HCT116 (cell line): ENCODE measurements around the gene DEPDC5. TPM values are rescaled to one million over a fixed set of nuclear protein-coding genes. Genes with fewer than 3 reads are reported as not detected.

ENCODE experiments used
- ATAC-seq: fragments of 200-7000 bp; cut with Tn5 transposase; 2 replicates; pipeline ENCODE4 v1.9.1; 2020; ENCODE audit warnings: mild to moderate bottlenecking, moderate library complexity
- BruUV-seq: library from RNA; stranded (reverse); fragments of 400-500 nt; replicated peaks from 2 replicates; lab custom pipeline; 2021; lab: Mats Ljungman, UMichigan
- CTCF ChIA-PET: fragments of 300-600 bp; sonication (Branson Sonifier 250); formaldehyde crosslinking; loops from one replicate; lab custom pipeline; 2021; ENCODE audit warnings: antibody characterized with exemption; lab: Charles Lee
- POLR2A ChIA-PET: fragments of 300-600, 350-600 bp; sonication (Branson Sonifier 250); formaldehyde crosslinking; loops from one replicate; lab custom pipeline; 2021; ENCODE audit warnings: antibody characterized with exemption; lab: Charles Lee
- RAD21 ChIA-PET, 2 experiments: fragments of 300-600 bp; sonication (Branson Sonifier 250); formaldehyde crosslinking; loops; one replicate each; lab custom pipeline; 2023; ENCODE audit warnings: low total read pairs in 2 of 2; ENCODE audit not compliant: uncharacterized antibody in 2 of 2, unreplicated experiment in 2 of 2, low non-redundant PET in 1 of 2; lab: Charles Lee
- DNase-seq: peaks from one replicate; pipeline ENCODE4 v3.0.0-alpha.2; 2010; ENCODE audit warnings: low read depth, low spot score
- H2AFZ ChIP-seq: fragments of 200-600 bp; shearing (Covaris generic), sonication (generic); 2 replicates; pipeline ENCODE4 v1.6.1; 2017; ENCODE audit warnings: low read depth, mixed run types, mixed read lengths, antibody characterized with exemption, low read length; ENCODE audit not compliant: poor library complexity, severe bottlenecking
- H3K27ac ChIP-seq: 2 replicates; pipeline ENCODE4 v1.5.1; 2012; ENCODE audit warnings: low read depth, low read length
- H3K27me3 ChIP-seq: fragments of 200-600 bp; sonication (generic); 2 replicates; pipeline ENCODE4 v1.6.1; 2016; ENCODE audit warnings: mixed run types, low read length, mixed read lengths; ENCODE audit not compliant: insufficient read depth
- H3K36me3 ChIP-seq, 2 experiments: fragments of 200-500 bp in 1 of 2; fragments of 200-600 bp in 1 of 2; sonication (Bioruptor generic) in 1 of 2; sonication (generic) in 1 of 2; 2 replicates each; pipeline versions ENCODE4 v1.5.1 to v1.6.1; 2014 to 2016; ENCODE audit warnings: low read length in 2 of 2, inconsistent platforms in 1 of 2, mixed read lengths in 1 of 2, mixed run types in 1 of 2; ENCODE audit not compliant: insufficient read depth in 2 of 2, control insufficient read depth in 1 of 2
- H3K4me1 ChIP-seq, 2 experiments: fragments of 200-600 bp in 1 of 2; sonication (generic) in 1 of 2; 2 replicates each; pipeline versions ENCODE4 v1.5.1 to v1.6.1; 2012 to 2017; ENCODE audit warnings: low read length in 2 of 2, inconsistent platforms in 1 of 2, mild to moderate bottlenecking in 1 of 2, mixed read lengths in 1 of 2, mixed run types in 1 of 2, moderate library complexity in 1 of 2; ENCODE audit not compliant: insufficient read depth in 2 of 2, control insufficient read depth in 1 of 2
- H3K4me2 ChIP-seq: fragments of 200-600 bp; sonication (generic); 2 replicates; pipeline ENCODE4 v1.6.1; 2017; ENCODE audit warnings: mixed run types, low read length, mixed read lengths
- H3K4me3 ChIP-seq, 2 experiments: fragments of 200-600 bp in 1 of 2; sonication (generic) in 1 of 2; replicated peaks in 1 of 2; 2 replicates each; pipeline ENCODE4 v1.5.1; 2011 to 2016; ENCODE audit warnings: low read length in 2 of 2, control low read depth in 1 of 2, low read depth in 1 of 2, mild to moderate bottlenecking in 1 of 2, mixed read lengths in 1 of 2, mixed run types in 1 of 2
- H3K79me2 ChIP-seq: fragments of 200-600 bp; sonication (generic); 2 replicates; pipeline ENCODE4 v1.6.1; 2017; ENCODE audit warnings: mild to moderate bottlenecking, mixed run types, low read length, moderate library complexity, mixed read lengths; ENCODE audit not compliant: insufficient read depth
- H3K9ac ChIP-seq: fragments of 200-600 bp; sonication (generic); 2 replicates; pipeline ENCODE4 v1.6.1; 2016; ENCODE audit warnings: low read length, mixed read lengths
- H3K9me2 ChIP-seq: fragments of 200-600 bp; sonication (generic), shearing (Covaris generic); 2 replicates; pipeline ENCODE4 v1.6.1; 2017; ENCODE audit warnings: mixed run types, mild to moderate bottlenecking, moderate library complexity; ENCODE audit not compliant: insufficient read depth
- H3K9me3 ChIP-seq, 2 experiments: fragments of 200-500 bp in 1 of 2; fragments of 200-600 bp in 1 of 2; sonication (Bioruptor generic) in 1 of 2; sonication (generic) in 1 of 2; 2 replicates each; pipeline ENCODE4 v1.6.1; 2014 to 2017; ENCODE audit warnings: low read length in 2 of 2, mixed read lengths in 2 of 2, inconsistent platforms in 1 of 2, low read depth in 1 of 2, mild to moderate bottlenecking in 1 of 2, mixed run types in 1 of 2, moderate library complexity in 1 of 2; ENCODE audit not compliant: control insufficient read depth in 1 of 2, insufficient read depth in 1 of 2
- H4K20me1 ChIP-seq: fragments of 200-600 bp; sonication (generic), shearing (Covaris generic); 2 replicates; pipeline ENCODE4 v1.6.1; 2017; ENCODE audit warnings: mixed run types, mild to moderate bottlenecking, moderate library complexity; ENCODE audit not compliant: insufficient read depth
- CBX3 ChIP-seq: IDR thresholded peaks from 2 replicates; pipeline ENCODE4 v1.6.1; 2012; ENCODE audit warnings: low read depth
- CTCF ChIP-seq, 3 experiments: fragments of 200-600 bp in 1 of 3; sonication (generic) in 1 of 3; IDR thresholded peaks in 2 of 3; conservative IDR thresholded peaks in 1 of 3; 2 replicates each; pipeline ENCODE4 v1.5.1; 2012 to 2017; ENCODE audit warnings: low read depth in 2 of 3, low read length in 2 of 3, antibody characterized with exemption in 1 of 3, borderline replicate concordance in 1 of 3, control low read depth in 1 of 3, mild to moderate bottlenecking in 1 of 3, mixed read lengths in 1 of 3, mixed run types in 1 of 3, moderate library complexity in 1 of 3; ENCODE audit not compliant: insufficient read depth in 1 of 3
- ELF1 ChIP-seq: IDR thresholded peaks from 2 replicates; pipeline ENCODE4 v1.6.1; 2012; ENCODE audit warnings: low read depth, borderline replicate concordance
- FOSL1 ChIP-seq: IDR thresholded peaks from 2 replicates; pipeline ENCODE4 v1.6.1; 2012; ENCODE audit warnings: low read depth
- JUND ChIP-seq: IDR thresholded peaks from 2 replicates; pipeline ENCODE4 v1.6.1; 2012
- RAD21 ChIP-seq: IDR thresholded peaks from 2 replicates; pipeline ENCODE4 v1.6.1; 2012; ENCODE audit warnings: low read depth, mild to moderate bottlenecking
- SIN3A ChIP-seq: IDR thresholded peaks from 2 replicates; pipeline ENCODE4 v1.6.1; 2012; ENCODE audit warnings: low read depth
- ZBTB33 ChIP-seq: IDR thresholded peaks from 2 replicates; pipeline ENCODE4 v1.6.1; 2011; ENCODE audit warnings: mild to moderate bottlenecking, low read length, moderate library complexity; ENCODE audit not compliant: insufficient replicate concordance; ENCODE audit errors: extremely low read depth
- ZFX ChIP-seq: fragments of 450-650 bp; IDR thresholded peaks from 2 replicates; pipeline ENCODE4 v1.6.1; 2017
- intact Hi-C: fragments of 100-400 bp; cut with micrococcal nuclease; formaldehyde crosslinking; loops from 2 replicates; pipeline ENCODE4 v1.10.0; 2022
- total RNA-seq: library from RNA; stranded (reverse); gene quantifications from one replicate; pipeline ENCODE4 v1.2.1, GENCODE V29; 2021; ENCODE audit not compliant: unreplicated experiment

DEPDC5 gene
- total RNA-seq, 1 experiment from 2014 or later, result 35.0 TPM

- CTCF ChIA-PET, result no interaction called here
- no peak overlapping the region for H3K4me2 ChIP-seq
- RAD21 ChIA-PET, result no interaction called here
These were observed 22.4 kb downstream of the DEPDC5 start for GRCh38 chr22:31776231-31776630.

More at GRCh38 chr22:31776231-31776630, 22.4 kb downstream of the DEPDC5 start:
- TF ChIP-seq ZFX (no peak), JUND (no peak), CBX3 (no peak), FOSL1 (no peak), CTCF (IDR thresholded peaks at IDR 0.05 in 2 of 3, conservative IDR thresholded peaks at IDR 0.05 in 1 of 3; ENCODE audit: borderline replicate concordance in 1 of 3, insufficient read depth in 1 of 3, low read depth in 2 of 3, low read length in 2 of 3) (no peak), ELF1 (no peak), ZBTB33 (no peak), SIN3A (no peak), RAD21 (no peak)
- H3K27ac ChIP-seq, result no peak overlapping the region
- H3K9me2 ChIP-seq, result no peaks in the 10 kb centered on the region
- ATAC-seq (no peak), DNase-seq (no peak)
- H4K20me1 ChIP-seq, result no peaks in the 10 kb centered on the region; the same call in 1 of the 2 replicates
- no TSS peak for BruUV-seq
- H3K4me1 ChIP-seq, result no peaks in the 10 kb centered on the region
- POLR2A ChIA-PET, result no interaction called here
- no peaks in the 10 kb centered on the region for H3K9me3 ChIP-seq
- H3K4me3 ChIP-seq, result no peak overlapping the region
- H3K79me2 ChIP-seq, result no peaks in the 10 kb centered on the region
- H3K36me3 ChIP-seq, result peaks cover 13 to 29% of the 10 kb centered on the region in 2 experiments
- no peak overlapping the region for H3K9ac ChIP-seq
- no peaks in the 10 kb centered on the region for H3K27me3 ChIP-seq
- intact Hi-C loops, result no loop called here
- H2AFZ ChIP-seq, result no peak overlapping the region
